CD4-positive, alpha-beta T cell treated with Interleukin-15 for 1 hour (primary cell): ENCODE measurements around the gene OR8B8.
"Not testable (repeated sequence)": the region's sequence is repeated elsewhere in the genome, so short reads cannot be mapped to it uniquely, and the experiment has no call there.

Source experiments
- DNase-seq: peaks from one replicate; pipeline ENCODE4 v3.0.0-alpha.2; 2020

OR8B8 gene

GRCh38 chr11:124441081-124441480 lies 4.4 kb downstream of the OR8B8 start:
- DNase-seq = no peak

GRCh38 chr11:124440608-124441007 lies 4.9 kb downstream of the OR8B8 start:
- DNase-seq = no peak

GRCh38 chr11:124434699-124435098 lies 10.8 kb downstream of the OR8B8 start:
- DNase-seq = no peak

GRCh38 chr11:124429599-124429998 lies 15.9 kb downstream of the OR8B8 start:
- DNase-seq = no peak

GRCh38 chr11:124424384-124424921 lies 21.0 kb downstream of the OR8B8 start, which contains the start of gene OR8B4:
Gene OR8B4 (minus strand): TSS chr11:124424871. CDS start chr11:124424871, 0 bp downstream.
- no peak for DNase-seq

- no peak for DNase-seq
Observed at GRCh38 chr11:124421043-124421442, 24.5 kb downstream of the OR8B8 start.

GRCh38 chr11:124415356-124415923 lies 30.1 kb downstream of the OR8B8 start:
- DNase-seq = no peak

- DNase-seq = no peak
Observed at GRCh38 chr11:124409906-124410305, 35.6 kb downstream of the OR8B8 start.

- DNase-seq = no peak
Observed at GRCh38 chr11:124405581-124405980, 39.9 kb downstream of the OR8B8 start.

GRCh38 chr11:124403186-124403585 lies 42.3 kb downstream of the OR8B8 start:
- not testable (repeated sequence) for DNase-seq

GRCh38 chr11:124402326-124402922 lies 43.1 kb downstream of the OR8B8 start:
- DNase-seq = peak; percentile 30

- DNase-seq = no peak
Observed at GRCh38 chr11:124398924-124399323, 46.6 kb downstream of the OR8B8 start, which contains the start of gene OR8B3. Gene OR8B3 (minus strand): TSS chr11:124399024. CDS start chr11:124397351, 1,673 bp downstream.

GRCh38 chr11:124396847-124397246 lies 48.6 kb downstream of the OR8B8 start:
- not testable (repeated sequence) for DNase-seq

GRCh38 chr11:124394408-124394807 lies 51.1 kb downstream of the OR8B8 start:
- DNase-seq = no peak
